Peyer's patch (tissue), 4 donors: ENCODE results near the gene EML4.

ENCODE experiments used
- CTCF ChIP-seq, 6 experiments: fragments of 450-650 bp in 4 of 6; fragments of 200-600 bp in 2 of 6; sonication (generic) in 1 of 6; IDR thresholded peaks; one replicate each; pipeline ENCODE4 v1.5.1; 2017 to 2019; ENCODE audit warnings: antibody characterized with exemption in 6 of 6, mild to moderate bottlenecking in 3 of 6, moderate library complexity in 1 of 6
- POLR2A ChIP-seq, 2 donors: fragments of 450-650 bp; IDR thresholded peaks; one replicate each; pipeline ENCODE4 v1.5.1; 2017; ENCODE audit warnings: antibody characterized with exemption in 2 of 2, mild to moderate bottlenecking in 2 of 2, moderate library complexity in 2 of 2

GRCh38 chr2:42170619-42171395, 1.7 kb downstream of the EML4 start:
- TF ChIP-seq CTCF (IDR thresholded peaks at IDR 0.05): no peak
- no peak for TF ChIP-seq POLR2A (IDR thresholded peaks at IDR 0.05)
